IMR-90 (cell line): ENCODE results near the gene SLC38A6. TPM values are rescaled to one million over a fixed set of nuclear protein-coding genes. Genes with fewer than 3 reads are reported as not detected.

Experiments used
- ATAC-seq: fragments of 200-7000 bp; cut with Tn5 transposase; 2 replicates; pipeline ENCODE4 v1.9.1; 2020; ENCODE audit warnings: low read depth, mild to moderate bottlenecking, moderate library complexity
- BruUV-seq: library from RNA; stranded (reverse); fragments of 400-500 nt; replicated peaks from 2 replicates; lab custom pipeline; 2021; lab: Mats Ljungman, UMichigan
- CTCF ChIA-PET: fragments of 300-600 bp; formaldehyde crosslinking; extraction: SDS; loops from one replicate; lab custom pipeline; 2021; ENCODE audit warnings: antibody characterized with exemption; lab: Yijun Ruan, JAX
- POLR2A ChIA-PET: fragments of 300-600 bp; sonication (Branson Sonifier 250); formaldehyde crosslinking; loops from one replicate; lab custom pipeline; 2022; ENCODE audit warnings: antibody characterized with exemption; ENCODE audit not compliant: unreplicated experiment; lab: Charles Lee
- DNase-seq: peaks from one replicate; pipeline ENCODE4 v3.0.0; 2013
- H2AFZ ChIP-seq: replicated peaks from 2 replicates; pipeline ENCODE3; 2013; ENCODE audit warnings: low read length, mild to moderate bottlenecking; ENCODE audit not compliant: poor library complexity
- H2AK5ac ChIP-seq: 2 replicates; pipeline ENCODE4 v1.6.1; 2013; ENCODE audit warnings: low read depth, low read length, inconsistent platforms
- H2AK9ac ChIP-seq: replicated peaks from 2 replicates; pipeline ENCODE3; 2013; ENCODE audit warnings: mild to moderate bottlenecking, low read depth, low read length, moderate library complexity; ENCODE audit not compliant: poor library complexity
- H2BK120ac ChIP-seq: 2 replicates; pipeline ENCODE4 v1.6.1; 2013; ENCODE audit warnings: low read depth, low read length, inconsistent platforms
- H2BK15ac ChIP-seq: 3 replicates; pipeline ENCODE4 v1.6.1; 2013; ENCODE audit warnings: low read depth, low read length, inconsistent platforms
- H2BK20ac ChIP-seq: 2 replicates; pipeline ENCODE4 v1.6.1; 2013; ENCODE audit warnings: low read depth, mild to moderate bottlenecking, inconsistent platforms, low read length, moderate library complexity
- H2BK5ac ChIP-seq: 2 replicates; pipeline ENCODE4 v1.6.1; 2013; ENCODE audit warnings: mild to moderate bottlenecking, low read depth, low read length, inconsistent platforms; ENCODE audit not compliant: poor library complexity, severe bottlenecking
- H3K14ac ChIP-seq: replicated peaks from 2 replicates; pipeline ENCODE4 v1.6.1; 2013; ENCODE audit warnings: low read depth, low read length, inconsistent platforms
- H3K18ac ChIP-seq: 2 replicates; pipeline ENCODE4 v1.6.1; 2013; ENCODE audit warnings: low read depth, low read length, control low read depth
- H3K23ac ChIP-seq: 2 replicates; pipeline ENCODE4 v1.6.1; 2013; ENCODE audit warnings: low read depth, low read length, inconsistent platforms
- H3K27ac ChIP-seq: 2 replicates; pipeline ENCODE4 v1.5.1; 2013; ENCODE audit warnings: mild to moderate bottlenecking, control low read depth, low read length; ENCODE audit not compliant: insufficient read depth
- H3K27me3 ChIP-seq: 2 replicates; pipeline ENCODE4 v1.6.1; 2013; ENCODE audit warnings: low read length; ENCODE audit not compliant: control insufficient read depth, insufficient read depth
- H3K36me3 ChIP-seq: 2 replicates; pipeline ENCODE4 v1.6.1; 2013; ENCODE audit warnings: low read length, mixed read lengths; ENCODE audit not compliant: control insufficient read depth, insufficient read depth
- H3K4ac ChIP-seq: 2 replicates; pipeline ENCODE4 v1.6.1; 2013; ENCODE audit warnings: low read depth, low read length, inconsistent platforms
- H3K4me1 ChIP-seq: 2 replicates; pipeline ENCODE4 v1.6.1; 2013; ENCODE audit warnings: low read length, mixed read lengths; ENCODE audit not compliant: control insufficient read depth, insufficient read depth
- H3K4me2 ChIP-seq: 2 replicates; pipeline ENCODE4 v1.6.1; 2013; ENCODE audit warnings: low read depth, mild to moderate bottlenecking, control low read depth, low read length, moderate library complexity
- H3K4me3 ChIP-seq: 2 replicates; pipeline ENCODE4 v1.5.1; 2013; ENCODE audit warnings: low read depth, mild to moderate bottlenecking, control low read depth, low read length, moderate library complexity; ENCODE audit not compliant: insufficient read depth
- H3K56ac ChIP-seq: 2 replicates; pipeline ENCODE4 v1.6.1; 2013; ENCODE audit warnings: low read length, inconsistent platforms; ENCODE audit not compliant: insufficient read depth; ENCODE audit errors: extremely low read depth
- H3K79me1 ChIP-seq, 2 experiments: 2 replicates each; pipeline ENCODE4 v1.6.1; 2013; ENCODE audit warnings: low read length in 2 of 2, inconsistent platforms in 1 of 2, low read depth in 1 of 2
- H3K9ac ChIP-seq: 2 replicates; pipeline ENCODE4 v1.6.1; 2013; ENCODE audit warnings: low read depth, low read length, control low read depth
- H3K9me1 ChIP-seq: 2 replicates; pipeline ENCODE4 v1.6.1; 2013; ENCODE audit warnings: low read length, inconsistent platforms; ENCODE audit not compliant: insufficient read depth
- H3K9me3 ChIP-seq: 2 replicates; pipeline ENCODE4 v1.6.1; 2013; ENCODE audit warnings: low read length; ENCODE audit not compliant: control insufficient read depth, insufficient read depth
- H4K20me1 ChIP-seq: 2 replicates; pipeline ENCODE4 v1.6.1; 2013; ENCODE audit warnings: low read length, inconsistent platforms; ENCODE audit not compliant: insufficient read depth
- H4K5ac ChIP-seq: 2 replicates; pipeline ENCODE4 v1.6.1; 2013; ENCODE audit warnings: mild to moderate bottlenecking, low read depth, low read length, control low read depth
- H4K8ac ChIP-seq, 2 experiments: 2 replicates each; pipeline ENCODE4 v1.6.1; 2013; ENCODE audit warnings: low read depth in 2 of 2, low read length in 2 of 2, control low read depth in 1 of 2, inconsistent platforms in 1 of 2
- H4K91ac ChIP-seq: 2 replicates; pipeline ENCODE4 v1.6.1; 2013; ENCODE audit warnings: low read depth, low read length, inconsistent platforms; ENCODE audit not compliant: insufficient read depth
- BHLHE40 ChIP-seq: fragments of 150-350 bp; IDR thresholded peaks from 2 replicates; pipeline ENCODE4 v1.6.1; 2016; ENCODE audit warnings: mild to moderate bottlenecking, low read depth, low read length
- FOS ChIP-seq: fragments of 150-350 bp; IDR thresholded peaks from 2 replicates; pipeline ENCODE4 v1.6.1; 2016; ENCODE audit warnings: low read depth, low read length
- WGBS, 2 experiments: methylation state at CpG; one replicate each; pipeline versions ENCODE4 v1.1.5 to v1.1.7; 2013; ENCODE audit warnings: missing lambda C conversion rate in 2 of 2; ENCODE audit not compliant: insufficient read length in 1 of 2; ENCODE audit errors: extremely low coverage in 2 of 2; 5-methylcytosine and 5-hydroxymethylcytosine counted together
- dilution Hi-C: fragments of 300-500 bp; cut with HindIII; formaldehyde crosslinking; loops from one replicate; pipeline ENCODE4 v1.14.3; 2018; ENCODE audit warnings: low sequenced_read_pairs; ENCODE audit not compliant: unreplicated experiment
- in situ Hi-C: fragments of 300-500 bp; cut with MboI; formaldehyde crosslinking; loops from 3 replicates; pipeline ENCODE4 v1.14.3; 2019; ENCODE audit warnings: low sequenced_read_pairs, inconsistent platforms, mixed read lengths
- intact Hi-C: fragments of 100-400 bp; cut with micrococcal nuclease; formaldehyde crosslinking; loops from 2 replicates; pipeline ENCODE4 v1.10.0; 2022
- polyA plus RNA-seq, 3 experiments: library from polyadenylated mRNA; depleted of rRNA; stranded (reverse); fragments of >200 nt; gene quantifications; 2 replicates each; pipeline ENCODE4 v1.2.3, GENCODE V29; 2012; ENCODE audit warnings: low replicate concordance in 1 of 3
- total RNA-seq: library from RNA; depleted of rRNA; stranded (reverse); fragments of >200 nt; gene quantifications from 2 replicates; pipeline ENCODE4 v1.2.3, GENCODE V29; 2012
- TF ChIP-seq, protein P1 (sequence below): fragments of 150-350 bp; IDR thresholded peaks from 2 replicates; pipeline ENCODE4 v1.6.1; 2017; ENCODE audit warnings: mild to moderate bottlenecking, antibody characterized with exemption, low read length, low read depth

The SLC38A6 gene
- total and polyA plus RNA-seq, 2 of the 4 experiments (the other 2 are of a cell fraction), result 15.5 to 18.3 TPM

DNA sequence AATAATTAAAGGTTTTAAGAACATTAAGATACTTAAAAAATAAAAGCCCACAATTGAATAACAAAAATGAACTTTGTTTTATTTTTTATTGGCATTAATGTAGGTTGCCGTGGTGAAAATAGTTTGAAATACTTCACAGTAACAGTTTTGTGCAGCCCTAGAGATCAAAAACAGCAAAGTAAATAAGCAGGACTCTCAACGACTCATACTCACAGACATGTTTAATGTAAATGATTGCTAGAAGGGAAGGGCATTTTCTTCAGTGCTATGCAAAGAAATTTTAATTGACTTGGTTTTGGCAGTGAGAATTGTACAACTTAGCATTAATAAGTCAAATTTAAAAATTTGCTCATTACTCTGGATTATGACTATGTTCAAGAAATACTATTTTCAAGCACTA is 16.1 kb upstream of the SLC38A6 start:
- Histone ChIP-seq H3K56ac (no peak overlapping the region), H2BK20ac (no peak overlapping the region), H3K4ac (no peak overlapping the region), H2BK5ac (peak overlapping the region; percentile 92), H3K9me1 (no peaks in the 10 kb centered on the region), H2AK5ac (no peak overlapping the region), H3K9me3 (no peaks in the 10 kb centered on the region), H3K27me3 (no peaks in the 10 kb centered on the region), H4K20me1 (no peaks in the 10 kb centered on the region; the same call in 1 of the 2 replicates), H3K36me3 (no peaks in the 10 kb centered on the region), H2BK120ac (no peak overlapping the region), H3K79me1 (peaks cover 9 to 29% of the 10 kb centered on the region in 2 experiments; a peak in 3 of 4 replicates), H3K27ac (peak overlapping the region; percentile 79; the same call in 1 of the 2 replicates), H2AK9ac (no peak overlapping the region), H2AFZ (no peak overlapping the region), H4K8ac (peak overlapping the region in 1 of 2 experiments; percentile 24; a peak in 1 of 4 replicates), H3K4me2 (peak overlapping the region; percentile 53), H4K5ac (no peak overlapping the region), H3K18ac (peak overlapping the region; percentile 3; the same call in 1 of the 2 replicates), H3K4me3 (no peak overlapping the region), H3K9ac (no peak overlapping the region), H4K91ac (no peak overlapping the region), H3K14ac (no peak overlapping the region), H3K4me1 (peaks cover 10% of the 10 kb centered on the region), H3K23ac (peak overlapping the region; percentile 16; the same call in 1 of the 2 replicates), H2BK15ac (no peak overlapping the region)
- ChIA-PET CTCF (no interaction called here), POLR2A (interaction anchor here (0.6 kb wide), 1 partner anchor 319 kb away, joined by 11 read pairs; no protein-coding TSS in a partner anchor)
- dilution Hi-C loops, result no loop called here
- TF ChIP-seq FOS (0 out of 2 replicates have a peak, but pooled peaks have one; percentile 18), BHLHE40 (no peak)
- TF ChIP-seq, protein P1, sequence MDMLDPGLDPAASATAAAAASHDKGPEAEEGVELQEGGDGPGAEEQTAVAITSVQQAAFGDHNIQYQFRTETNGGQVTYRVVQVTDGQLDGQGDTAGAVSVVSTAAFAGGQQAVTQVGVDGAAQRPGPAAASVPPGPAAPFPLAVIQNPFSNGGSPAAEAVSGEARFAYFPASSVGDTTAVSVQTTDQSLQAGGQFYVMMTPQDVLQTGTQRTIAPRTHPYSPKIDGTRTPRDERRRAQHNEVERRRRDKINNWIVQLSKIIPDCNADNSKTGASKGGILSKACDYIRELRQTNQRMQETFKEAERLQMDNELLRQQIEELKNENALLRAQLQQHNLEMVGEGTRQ, result no peak
- peak; percentile 76 for DNase-seq
- peak; percentile 88 for ATAC-seq
- intact Hi-C loops, result no loop called here
- no CpG with 5 or more reads among the region's 2 CpGs for WGBS, 2 experiments
- BruUV-seq, result no TSS peak
- in situ Hi-C loops, result no loop called here
